SU-DHL-6 (cell line): ENCODE data around the gene RAP2C.

Source experiments
- EZH2phosphoT487 ChIP-seq: fragments of 200-600 bp; sonication (generic), shearing (Covaris generic); conservative IDR thresholded peaks from 2 replicates; pipeline ENCODE4 v1.6.1; 2018; ENCODE audit warnings: mild to moderate bottlenecking, antibody characterized with exemption, low read length, moderate library complexity, mixed read lengths
- TF ChIP-seq, protein P1 (sequence below): fragments of 200-600 bp; sonication (generic); IDR thresholded peaks from one replicate; pipeline ENCODE4 v1.5.1; 2017; ENCODE audit warnings: antibody characterized with exemption, mild to moderate bottlenecking, low read length, moderate library complexity; ENCODE audit not compliant: insufficient read depth, poor library complexity, severe bottlenecking

DNA sequence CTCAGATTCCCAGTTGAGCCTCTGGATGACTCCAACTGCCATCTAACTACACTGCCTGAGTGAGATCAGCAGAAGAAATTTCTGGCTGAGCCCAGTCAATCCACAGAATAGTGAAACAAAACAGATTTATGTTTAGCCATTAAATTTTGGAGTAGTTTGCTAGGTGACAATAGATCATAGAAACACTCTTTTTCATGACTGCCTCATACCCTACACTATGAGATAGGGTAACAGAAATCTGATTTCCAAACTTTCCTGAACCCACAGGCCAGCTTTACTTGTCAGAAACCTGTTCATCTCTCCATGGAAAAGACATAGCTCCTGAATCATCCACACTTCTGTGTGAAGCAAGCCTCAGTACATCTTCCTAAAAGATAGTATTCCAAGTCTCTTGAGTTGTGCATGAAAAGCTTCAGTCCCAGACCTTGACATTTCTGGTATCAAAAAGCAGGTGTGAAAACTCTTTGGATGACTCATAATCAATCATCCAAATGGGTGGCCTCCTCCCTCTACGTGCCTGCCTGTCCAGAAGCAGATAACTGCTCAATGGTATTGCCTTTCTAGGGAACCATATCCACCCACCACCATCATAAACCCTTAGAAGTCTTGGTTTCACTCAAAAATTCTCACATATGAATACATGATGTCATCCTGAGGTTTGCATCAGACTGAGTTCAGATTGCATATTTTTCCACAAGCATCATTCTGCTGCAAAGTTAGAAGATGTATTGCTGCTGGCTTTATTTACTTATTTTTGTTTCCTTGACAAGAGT is 47.5 kb upstream of the RAP2C start:
- TF ChIP-seq, protein P1, sequence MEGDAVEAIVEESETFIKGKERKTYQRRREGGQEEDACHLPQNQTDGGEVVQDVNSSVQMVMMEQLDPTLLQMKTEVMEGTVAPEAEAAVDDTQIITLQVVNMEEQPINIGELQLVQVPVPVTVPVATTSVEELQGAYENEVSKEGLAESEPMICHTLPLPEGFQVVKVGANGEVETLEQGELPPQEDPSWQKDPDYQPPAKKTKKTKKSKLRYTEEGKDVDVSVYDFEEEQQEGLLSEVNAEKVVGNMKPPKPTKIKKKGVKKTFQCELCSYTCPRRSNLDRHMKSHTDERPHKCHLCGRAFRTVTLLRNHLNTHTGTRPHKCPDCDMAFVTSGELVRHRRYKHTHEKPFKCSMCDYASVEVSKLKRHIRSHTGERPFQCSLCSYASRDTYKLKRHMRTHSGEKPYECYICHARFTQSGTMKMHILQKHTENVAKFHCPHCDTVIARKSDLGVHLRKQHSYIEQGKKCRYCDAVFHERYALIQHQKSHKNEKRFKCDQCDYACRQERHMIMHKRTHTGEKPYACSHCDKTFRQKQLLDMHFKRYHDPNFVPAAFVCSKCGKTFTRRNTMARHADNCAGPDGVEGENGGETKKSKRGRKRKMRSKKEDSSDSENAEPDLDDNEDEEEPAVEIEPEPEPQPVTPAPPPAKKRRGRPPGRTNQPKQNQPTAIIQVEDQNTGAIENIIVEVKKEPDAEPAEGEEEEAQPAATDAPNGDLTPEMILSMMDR: no peak
- no peak for TF ChIP-seq EZH2phosphoT487
